HEK293 (cell line): Measurements from ENCODE around the gene USO1.

Source experiments
- CTCF ChIA-PET: fragments of 350-600 bp; formaldehyde crosslinking; extraction: SDS; loops from one replicate; lab custom pipeline; 2021; ENCODE audit warnings: antibody characterized with exemption; lab: Yijun Ruan, JAX
- POLR2A ChIA-PET: fragments of 300-600 bp; formaldehyde crosslinking; extraction: SDS; loops from one replicate; lab custom pipeline; 2020; ENCODE audit warnings: antibody characterized with exemption, inconsistent platforms; lab: Yijun Ruan, JAX
- H3K27ac ChIP-seq: fragments of 200-500 bp; sonication (Bioruptor generic); 2 replicates; pipeline ENCODE4 v1.5.1; 2014; ENCODE audit warnings: low read depth, low read length, control low read depth, inconsistent platforms; ENCODE audit errors: extremely low read depth
- H3K36me3 ChIP-seq, 2 experiments: fragments of 200-500 bp in 1 of 2; sonication (Bioruptor generic) in 1 of 2; 1 replicate in 1 of 2; 2 replicates in 1 of 2; pipeline ENCODE4 v1.5.1; 2014 to 2017; ENCODE audit warnings: inconsistent platforms in 2 of 2, low read length in 2 of 2; ENCODE audit not compliant: control insufficient read depth in 2 of 2, insufficient read depth in 1 of 2
- H3K4me1 ChIP-seq: fragments of 200-500 bp; sonication (Bioruptor generic); 2 replicates; pipeline ENCODE4 v1.5.1; 2014; ENCODE audit warnings: mild to moderate bottlenecking, low read length, inconsistent platforms; ENCODE audit not compliant: control insufficient read depth, insufficient read depth
- H3K4me3 ChIP-seq: 2 replicates; pipeline ENCODE4 v1.5.1; 2011; ENCODE audit warnings: low read depth, mild to moderate bottlenecking, control low read depth, low read length, moderate library complexity
- H3K9me3 ChIP-seq: fragments of 200-500 bp; sonication (Bioruptor generic); 2 replicates; pipeline ENCODE4 v1.5.1; 2014; ENCODE audit warnings: low read depth, low read length, inconsistent platforms; ENCODE audit not compliant: control insufficient read depth, insufficient read depth
- BCL11B ChIP-seq: fragments of 450-650 bp; formaldehyde crosslinking; IDR thresholded peaks from 2 replicates; pipeline ENCODE4 v1.5.1; 2016; ENCODE audit warnings: low read depth, missing biosample characterization, missing genetic modification characterization
- EGR2 ChIP-seq: fragments of 450-650 bp; formaldehyde crosslinking; IDR thresholded peaks from 2 replicates; pipeline ENCODE4 v1.5.1; 2016; ENCODE audit warnings: low read depth, missing biosample characterization, missing genetic modification characterization
- KLF9 ChIP-seq: fragments of 450-650 bp; formaldehyde crosslinking; IDR thresholded peaks from 2 replicates; pipeline ENCODE4 v1.5.1; 2016; ENCODE audit warnings: missing biosample characterization, missing genetic modification characterization, low read depth
- REPIN1 ChIP-seq: fragments of 450-650 bp; formaldehyde crosslinking; IDR thresholded peaks from 2 replicates; pipeline ENCODE4 v1.5.1; 2017; ENCODE audit warnings: missing biosample characterization, missing genetic modification characterization, low read depth
- REST ChIP-seq: fragments of 450-650 bp; formaldehyde crosslinking; IDR thresholded peaks from 2 replicates; pipeline ENCODE4 v1.5.1; 2016; ENCODE audit warnings: missing biosample characterization, missing genetic modification characterization
- SCRT1 ChIP-seq: fragments of 450-650 bp; formaldehyde crosslinking; IDR thresholded peaks from 2 replicates; pipeline ENCODE4 v1.5.1; 2016; ENCODE audit warnings: missing biosample characterization, missing genetic modification characterization, borderline replicate concordance
- ZBTB20 ChIP-seq: fragments of 450-650 bp; formaldehyde crosslinking; IDR thresholded peaks from 2 replicates; pipeline ENCODE4 v1.5.1; 2016; ENCODE audit warnings: missing biosample characterization, missing genetic modification characterization
- ZBTB8A ChIP-seq: fragments of 450-650 bp; formaldehyde crosslinking; IDR thresholded peaks from 2 replicates; pipeline ENCODE4 v1.5.1; 2016; ENCODE audit warnings: missing biosample characterization, missing genetic modification characterization
- ZFP41 ChIP-seq: fragments of 450-650 bp; formaldehyde crosslinking; IDR thresholded peaks from 2 replicates; pipeline ENCODE4 v1.5.1; 2016; ENCODE audit warnings: missing biosample characterization, missing genetic modification characterization, borderline replicate concordance
- ZIC2 ChIP-seq: fragments of 450-650 bp; formaldehyde crosslinking; IDR thresholded peaks from 2 replicates; pipeline ENCODE4 v1.5.1; 2016; ENCODE audit warnings: missing biosample characterization, missing genetic modification characterization
- ZNF148 ChIP-seq: fragments of 450-650 bp; formaldehyde crosslinking; IDR thresholded peaks from 2 replicates; pipeline ENCODE4 v1.5.0; 2017; ENCODE audit warnings: missing biosample characterization, missing genetic modification characterization, borderline replicate concordance
- ZNF214 ChIP-seq: fragments of 450-650 bp; formaldehyde crosslinking; IDR thresholded peaks from 2 replicates; pipeline ENCODE4 v1.5.1; 2017; ENCODE audit warnings: missing biosample characterization, mild to moderate bottlenecking, missing genetic modification characterization, borderline replicate concordance
- ZNF223 ChIP-seq: fragments of 450-650 bp; formaldehyde crosslinking; IDR thresholded peaks from 2 replicates; pipeline ENCODE4 v1.5.1; 2016; ENCODE audit warnings: missing biosample characterization, missing genetic modification characterization
- ZNF514 ChIP-seq: fragments of 450-650 bp; formaldehyde crosslinking; IDR thresholded peaks from 2 replicates; pipeline ENCODE4 v1.5.1; 2016; ENCODE audit warnings: missing biosample characterization, missing genetic modification characterization
- ZNF529 ChIP-seq: fragments of 450-650 bp; formaldehyde crosslinking; IDR thresholded peaks from 2 replicates; pipeline ENCODE4 v1.5.1; 2017; ENCODE audit warnings: missing genetic modification characterization, missing biosample characterization; ENCODE audit not compliant: insufficient replicate concordance
- ZNF530 ChIP-seq: fragments of 450-650 bp; formaldehyde crosslinking; IDR thresholded peaks from 2 replicates; pipeline ENCODE4 v1.5.1; 2016; ENCODE audit warnings: low read depth, missing biosample characterization, missing genetic modification characterization
- ZNF544 ChIP-seq: fragments of 450-650 bp; formaldehyde crosslinking; IDR thresholded peaks from 2 replicates; pipeline ENCODE4 v1.5.0; 2017; ENCODE audit warnings: missing biosample characterization, missing genetic modification characterization
- ZNF548 ChIP-seq: fragments of 450-650 bp; formaldehyde crosslinking; IDR thresholded peaks from 2 replicates; pipeline ENCODE4 v1.5.1; 2016; ENCODE audit warnings: missing biosample characterization, missing genetic modification characterization
- ZNF560 ChIP-seq: fragments of 450-650 bp; formaldehyde crosslinking; IDR thresholded peaks from 2 replicates; pipeline ENCODE4 v1.5.1; 2017; ENCODE audit warnings: missing biosample characterization, missing genetic modification characterization, borderline replicate concordance
- ZNF561 ChIP-seq: fragments of 450-650 bp; IDR thresholded peaks from 2 replicates; pipeline ENCODE4 v1.5.1; 2018; ENCODE audit warnings: missing biosample characterization, missing genetic modification characterization, borderline replicate concordance
- ZNF610 ChIP-seq: fragments of 450-650 bp; formaldehyde crosslinking; IDR thresholded peaks from 2 replicates; pipeline ENCODE4 v1.5.1; 2016; ENCODE audit warnings: missing biosample characterization, missing genetic modification characterization, borderline replicate concordance
- ZNF747 ChIP-seq: fragments of 450-650 bp; formaldehyde crosslinking; IDR thresholded peaks from 2 replicates; pipeline ENCODE4 v1.5.1; 2016; ENCODE audit warnings: missing biosample characterization, missing genetic modification characterization
- TF ChIP-seq, protein P1 (sequence below): fragments of 450-650 bp; formaldehyde crosslinking; IDR thresholded peaks from 2 replicates; pipeline ENCODE4 v1.5.1; 2016; ENCODE audit warnings: missing biosample characterization, missing genetic modification characterization

Gene USO1

DNA sequence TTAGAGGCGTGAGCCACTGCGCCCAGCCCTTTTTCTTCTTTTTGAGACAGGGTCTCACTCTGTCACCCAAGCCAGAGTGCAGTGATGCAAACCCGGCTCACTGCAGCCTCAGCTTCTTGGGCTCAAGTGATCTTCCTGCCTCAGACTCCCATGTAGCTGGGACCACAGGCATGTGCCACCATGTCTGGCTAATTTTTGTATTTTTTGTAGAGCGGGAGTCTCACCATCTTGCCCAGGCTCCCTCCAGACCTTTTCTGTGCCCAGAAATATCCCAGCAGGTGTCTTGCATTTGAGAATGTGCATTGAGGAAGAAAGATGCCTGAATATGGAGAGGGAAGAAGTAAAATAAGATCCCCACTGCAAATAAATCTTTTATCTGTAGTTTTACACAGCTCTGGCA is 119.2 kb downstream of the USO1 start:
- CTCF ChIA-PET: no interaction called here
- POLR2A ChIA-PET: no interaction called here
- TF ChIP-seq ZBTB20 (tag by site-specific recombination) (no peak), ZNF747 (tag by site-specific recombination) (no peak), BCL11B (no peak)
- H3K4me1 ChIP-seq: no peaks in the 10 kb centered on the region
- H3K4me3 ChIP-seq: no peak overlapping the region
- no peak overlapping the region for H3K27ac ChIP-seq
- no peaks in the 10 kb centered on the region for H3K36me3 ChIP-seq
- no peaks in the 10 kb centered on the region for H3K9me3 ChIP-seq

GRCh38 chr4:75844151-75844662 is 119.8 kb downstream of the USO1 start:
- H3K27ac ChIP-seq: no peak overlapping the region
- no peaks in the 10 kb centered on the region for H3K4me1 ChIP-seq
- no peaks in the 10 kb centered on the region for H3K9me3 ChIP-seq
- TF ChIP-seq SCRT1 (no peak), ZNF561 (no peak), ZNF610 (no peak), EGR2 (no peak), REST (tag by site-specific recombination) (no peak), ZNF223 (no peak), KLF9 (no peak), ZIC2 (no peak)
- TF ChIP-seq, protein P1, sequence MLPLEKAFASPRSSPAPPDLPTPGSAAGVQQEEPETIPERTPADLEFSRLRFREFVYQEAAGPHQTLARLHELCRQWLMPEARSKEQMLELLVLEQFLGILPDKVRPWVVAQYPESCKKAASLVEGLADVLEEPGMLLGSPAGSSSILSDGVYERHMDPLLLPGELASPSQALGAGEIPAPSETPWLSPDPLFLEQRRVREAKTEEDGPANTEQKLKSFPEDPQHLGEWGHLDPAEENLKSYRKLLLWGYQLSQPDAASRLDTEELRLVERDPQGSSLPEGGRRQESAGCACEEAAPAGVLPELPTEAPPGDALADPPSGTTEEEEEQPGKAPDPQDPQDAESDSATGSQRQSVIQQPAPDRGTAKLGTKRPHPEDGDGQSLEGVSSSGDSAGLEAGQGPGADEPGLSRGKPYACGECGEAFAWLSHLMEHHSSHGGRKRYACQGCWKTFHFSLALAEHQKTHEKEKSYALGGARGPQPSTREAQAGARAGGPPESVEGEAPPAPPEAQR (tag by site-specific recombination): no peak
- ChIA-PET CTCF (no interaction called here), POLR2A (no interaction called here)
- no peaks in the 10 kb centered on the region for H3K36me3 ChIP-seq
- H3K4me3 ChIP-seq: no peak overlapping the region

- CTCF ChIA-PET: no interaction called here
- TF ChIP-seq ZNF548 (tag by site-specific recombination) (no peak), ZNF544 (tag by site-specific recombination) (no peak), ZBTB8A (tag by site-specific recombination) (no peak), ZNF560 (tag by site-specific recombination) (no peak), REPIN1 (no peak), ZNF530 (tag by site-specific recombination) (no peak), ZNF148 (no peak), ZNF214 (tag by site-specific recombination) (no peak), ZNF529 (no peak), ZFP41 (no peak), ZNF514 (tag by site-specific recombination) (no peak), REST (tag by site-specific recombination) (no peak)
These were observed 121.6 kb downstream of the USO1 start for GRCh38 chr4:75845992-75846391.

More at GRCh38 chr4:75845992-75846391, 121.6 kb downstream of the USO1 start:
- no peak overlapping the region for H3K4me3 ChIP-seq
- H3K9me3 ChIP-seq: no peaks in the 10 kb centered on the region
- H3K4me1 ChIP-seq: no peaks in the 10 kb centered on the region
- H3K36me3 ChIP-seq: no peaks in the 10 kb centered on the region
- H3K27ac ChIP-seq: no peak overlapping the region
- POLR2A ChIA-PET: no interaction called here
